HG03520 (cell line): ENCODE data around the gene ADAMTS12.
"Not testable (repeated sequence)": the region's sequence is repeated elsewhere in the genome, so short reads cannot be mapped to it uniquely, and the experiment has no call there.

Experiments used
- ATAC-seq: cut with Tn5 transposase; IDR thresholded peaks from one replicate; pipeline ENCODE4 v1.9.1; 2021; ENCODE audit warnings: mild to moderate bottlenecking, moderate library complexity; ENCODE audit not compliant: unreplicated experiment

The ADAMTS12 gene

GRCh38 chr5:33914844-33915243 lies 23.1 kb upstream of the ADAMTS12 start:
- ATAC-seq: not testable (repeated sequence)

GRCh38 chr5:33906248-33906647 lies 14.5 kb upstream of the ADAMTS12 start:
- ATAC-seq: not testable (repeated sequence)

- ATAC-seq: no peak
Observed at GRCh38 chr5:33905381-33905780, 13.6 kb upstream of the ADAMTS12 start.

- ATAC-seq: no peak
Observed at GRCh38 chr5:33903118-33903517, 11.3 kb upstream of the ADAMTS12 start.

GRCh38 chr5:33901156-33901555 lies 9.4 kb upstream of the ADAMTS12 start:
- no peak for ATAC-seq

GRCh38 chr5:33894566-33894965 lies 2.8 kb upstream of the ADAMTS12 start:
- ATAC-seq: no peak

- no peak for ATAC-seq
Observed at GRCh38 chr5:33892620-33893137, 889 bp upstream of the ADAMTS12 start.

GRCh38 chr5:33891446-33891787 lies 373 bp downstream of the ADAMTS12 start:
- no peak for ATAC-seq

- peak; percentile 55 for ATAC-seq
Observed at GRCh38 chr5:33890131-33891032, 1.4 kb downstream of the ADAMTS12 start.

- ATAC-seq: no peak
Observed at GRCh38 chr5:33888587-33888986, 3.2 kb downstream of the ADAMTS12 start.

- ATAC-seq: no peak
Observed at GRCh38 chr5:33887268-33887667, 4.5 kb downstream of the ADAMTS12 start.

- ATAC-seq: no peak
Observed at GRCh38 chr5:33886283-33886682, 5.5 kb downstream of the ADAMTS12 start.

GRCh38 chr5:33885679-33886078 lies 6.1 kb downstream of the ADAMTS12 start:
- ATAC-seq: no peak

GRCh38 chr5:33883482-33883881 lies 8.3 kb downstream of the ADAMTS12 start:
- ATAC-seq: no peak

GRCh38 chr5:33880319-33880718 lies 11.5 kb downstream of the ADAMTS12 start:
- no peak for ATAC-seq

- ATAC-seq: no peak
Observed at GRCh38 chr5:33877449-33877848, 14.3 kb downstream of the ADAMTS12 start.

GRCh38 chr5:33867241-33867640 lies 24.5 kb downstream of the ADAMTS12 start:
- no peak for ATAC-seq

GRCh38 chr5:33859177-33859576 lies 32.6 kb downstream of the ADAMTS12 start:
- ATAC-seq: not testable (repeated sequence)

GRCh38 chr5:33857037-33857436 lies 34.8 kb downstream of the ADAMTS12 start:
- ATAC-seq: peak; percentile 85

- ATAC-seq: no peak
Observed at GRCh38 chr5:33855396-33855795, 36.4 kb downstream of the ADAMTS12 start.

- no peak for ATAC-seq
Observed at GRCh38 chr5:33854733-33855151, 37.0 kb downstream of the ADAMTS12 start.

- ATAC-seq: no peak
Observed at GRCh38 chr5:33852837-33853236, 39.0 kb downstream of the ADAMTS12 start.
